OCI-LY1 (cell line): ENCODE measurements around the gene USP28.

Source experiments
- CTCF ChIP-seq: fragments of 200-600 bp; sonication (generic), shearing (Covaris generic); IDR thresholded peaks from 2 replicates; pipeline ENCODE4 v1.5.1; 2017; ENCODE audit warnings: mild to moderate bottlenecking, antibody characterized with exemption, low read length, moderate library complexity, mixed read lengths
- EZH2 ChIP-seq: fragments of 200-600 bp; sonication (generic), shearing (Covaris generic); IDR thresholded peaks from 2 replicates; pipeline ENCODE4 v1.8.0; 2017; ENCODE audit warnings: borderline replicate concordance, mixed run types, mild to moderate bottlenecking, antibody characterized with exemption, low read length, moderate library complexity, mixed read lengths

- TF ChIP-seq EZH2, result no peak
- no peak for TF ChIP-seq CTCF
Measured at GRCh38 chr11:113817162-113817561, 58.2 kb downstream of the USP28 start.
